Parietal lobe (tissue), 2 donors: ENCODE results near the gene HBA2. TPM values are rescaled to one million over a fixed set of nuclear protein-coding genes. Genes with fewer than 3 reads are reported as not detected.

Experiments
- small RNA-seq: library from RNA; depleted of rRNA; stranded (forward); fragments of <200 nt; gene quantifications from one replicate; pipeline ENCODE3, GENCODE V24; 2014; ENCODE audit warnings: low replicate concordance
- total RNA-seq: library from RNA; depleted of rRNA; stranded (reverse); fragments of >200 nt; gene quantifications from one replicate; pipeline ENCODE4 v1.2.3, GENCODE V29; 2014

HBA2 gene
- total RNA-seq = 363 TPM

GRCh38 chr16:172374-172941, at the start of gene HBA2:
Gene HBA2, plus strand, starts transcription at chr16:172876. Its CDS starts 37 bp downstream, at chr16:172913.

DNA sequence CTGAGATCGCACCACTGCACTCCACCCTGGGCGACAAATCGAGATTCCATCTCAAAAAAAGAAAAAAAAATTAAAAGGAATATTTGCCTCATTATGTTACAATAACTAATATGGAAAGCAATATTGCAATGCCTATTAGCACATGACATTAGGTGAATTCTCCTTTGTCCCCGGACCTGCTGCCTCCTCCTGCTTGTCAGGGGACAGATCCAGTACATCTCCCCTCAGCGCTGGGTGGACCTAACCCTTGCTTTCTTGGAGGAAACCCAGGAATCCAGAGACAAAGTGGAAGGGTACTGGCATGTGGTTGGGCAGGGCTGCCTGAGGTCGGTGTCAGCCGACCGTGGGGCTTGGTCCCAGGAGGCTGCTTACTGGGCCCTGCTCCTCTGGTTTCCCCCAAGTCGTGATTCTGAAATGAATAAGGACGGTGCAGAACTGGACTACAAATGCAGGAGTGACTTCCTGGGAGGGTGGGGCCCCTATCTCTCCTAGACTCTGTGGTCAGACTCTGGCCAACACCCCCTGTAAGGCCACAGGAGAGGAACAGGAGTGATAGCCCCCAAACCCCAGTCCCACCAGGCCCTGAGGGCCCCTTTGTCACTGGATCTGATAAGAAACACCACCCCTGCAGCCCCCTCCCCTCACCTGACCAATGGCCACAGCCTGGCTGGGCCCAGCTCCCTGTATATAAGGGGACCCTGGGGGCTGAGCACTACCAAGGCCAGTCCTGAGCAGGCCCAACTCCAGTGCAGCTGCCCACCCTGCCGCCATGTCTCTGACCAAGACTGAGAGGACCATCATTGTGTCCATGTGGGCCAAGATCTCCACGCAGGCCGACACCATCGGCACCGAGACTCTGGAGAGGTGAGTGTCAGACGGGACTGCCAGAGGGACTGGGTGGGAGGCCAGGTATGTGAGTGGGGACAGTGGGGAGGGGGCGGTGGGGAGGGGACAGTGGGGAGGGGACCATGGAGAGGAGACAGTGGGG, 20.2 kb upstream of the HBA2 start, which contains the start of gene HBZ:
TSS of gene HBZ (plus strand) at position 504 of the 988 bp plus-strand sequence. CDS start at position 770, 266 bp downstream.

GRCh38 chr16:165539-166374, 6.9 kb upstream of the HBA2 start, which contains the start of gene HBM:
Gene HBM, plus strand, starts transcription at chr16:165978. Its CDS starts 20 bp downstream, at chr16:165998.

DNA sequence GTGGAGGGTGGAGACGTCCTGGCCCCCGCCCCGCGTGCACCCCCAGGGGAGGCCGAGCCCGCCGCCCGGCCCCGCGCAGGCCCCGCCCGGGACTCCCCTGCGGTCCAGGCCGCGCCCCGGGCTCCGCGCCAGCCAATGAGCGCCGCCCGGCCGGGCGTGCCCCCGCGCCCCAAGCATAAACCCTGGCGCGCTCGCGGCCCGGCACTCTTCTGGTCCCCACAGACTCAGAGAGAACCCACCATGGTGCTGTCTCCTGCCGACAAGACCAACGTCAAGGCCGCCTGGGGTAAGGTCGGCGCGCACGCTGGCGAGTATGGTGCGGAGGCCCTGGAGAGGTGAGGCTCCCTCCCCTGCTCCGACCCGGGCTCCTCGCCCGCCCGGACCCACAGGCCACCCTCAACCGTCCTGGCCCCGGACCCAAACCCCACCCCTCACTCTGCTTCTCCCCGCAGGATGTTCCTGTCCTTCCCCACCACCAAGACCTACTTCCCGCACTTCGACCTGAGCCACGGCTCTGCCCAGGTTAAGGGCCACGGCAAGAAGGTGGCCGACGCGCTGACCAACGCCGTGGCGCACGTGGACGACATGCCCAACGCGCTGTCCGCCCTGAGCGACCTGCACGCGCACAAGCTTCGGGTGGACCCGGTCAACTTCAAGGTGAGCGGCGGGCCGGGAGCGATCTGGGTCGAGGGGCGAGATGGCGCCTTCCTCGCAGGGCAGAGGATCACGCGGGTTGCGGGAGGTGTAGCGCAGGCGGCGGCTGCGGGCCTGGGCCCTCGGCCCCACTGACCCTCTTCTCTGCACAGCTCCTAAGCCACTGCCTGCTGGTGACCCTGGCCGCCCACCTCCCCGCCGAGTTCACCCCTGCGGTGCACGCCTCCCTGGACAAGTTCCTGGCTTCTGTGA, 4.1 kb downstream of the HBA2 start, which contains the start of gene HBA1:
TSS of gene HBA1 (plus strand) at position 204 of the 906 bp plus-strand sequence. CDS start at position 241, 37 bp downstream.

DNA sequence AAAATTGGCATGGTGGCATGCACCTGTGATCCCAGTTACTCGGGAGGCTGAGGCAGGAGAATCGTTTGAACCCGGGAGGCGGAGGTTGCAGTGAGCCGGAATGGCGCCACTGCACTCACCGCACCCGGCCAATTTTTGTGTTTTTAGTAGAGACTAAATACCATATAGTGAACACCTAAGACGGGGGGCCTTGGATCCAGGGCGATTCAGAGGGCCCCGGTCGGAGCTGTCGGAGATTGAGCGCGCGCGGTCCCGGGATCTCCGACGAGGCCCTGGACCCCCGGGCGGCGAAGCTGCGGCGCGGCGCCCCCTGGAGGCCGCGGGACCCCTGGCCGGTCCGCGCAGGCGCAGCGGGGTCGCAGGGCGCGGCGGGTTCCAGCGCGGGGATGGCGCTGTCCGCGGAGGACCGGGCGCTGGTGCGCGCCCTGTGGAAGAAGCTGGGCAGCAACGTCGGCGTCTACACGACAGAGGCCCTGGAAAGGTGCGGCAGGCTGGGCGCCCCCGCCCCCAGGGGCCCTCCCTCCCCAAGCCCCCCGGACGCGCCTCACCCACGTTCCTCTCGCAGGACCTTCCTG, 7.5 kb downstream of the HBA2 start, which contains the start of gene HBQ1:
TSS of gene HBQ1 (plus strand) at position 359 of the 575 bp plus-strand sequence. CDS start at position 387, 28 bp downstream.

Small RNAs within 50 kb of the gene (small RNA-seq; reads per million reads assigned to genes)
- not detected for gene RF00019

Other genes starting within 250 kb of the HBA2 start
- 3.8 TPM for gene POLR3K, start 119.3 kb upstream of the HBA2 start, total RNA-seq
- 13.8 TPM for gene SNRNP25, start 119.0 kb upstream of the HBA2 start, total RNA-seq
- 1.6 TPM for gene RHBDF1, start 100.2 kb upstream of the HBA2 start, total RNA-seq
- 33.8 TPM for gene MPG, start 94.7 kb upstream of the HBA2 start, total RNA-seq
- 21.6 TPM for gene NPRL3, start 34.2 kb upstream of the HBA2 start, total RNA-seq
- not detected for gene HBZ, start 20.2 kb upstream of the HBA2 start, total RNA-seq
- gene HBM, start 6.9 kb upstream of the HBA2 start, total RNA-seq = 7.8 TPM
- gene HBA1, start 3.8 kb downstream of the HBA2 start, total RNA-seq = 263 TPM
- gene HBQ1, start 7.6 kb downstream of the HBA2 start, total RNA-seq = 4.1 TPM
- 216 TPM for gene LUC7L, start 56.6 kb downstream of the HBA2 start, total RNA-seq
- 22.5 TPM for gene FAM234A, start 61.9 kb downstream of the HBA2 start, total RNA-seq
- gene RGS11, start 103.1 kb downstream of the HBA2 start, total RNA-seq = 21.0 TPM
- gene ARHGDIG, start 107.7 kb downstream of the HBA2 start, total RNA-seq = 60.1 TPM
- 30.0 TPM for gene PDIA2, start 110.3 kb downstream of the HBA2 start, total RNA-seq
- 27.2 TPM for gene AXIN1, start 179.8 kb downstream of the HBA2 start, total RNA-seq
- gene MRPL28, start 197.7 kb downstream of the HBA2 start, total RNA-seq = 26.6 TPM
- 25.4 TPM for gene PGAP6, start 209.1 kb downstream of the HBA2 start, total RNA-seq
- gene NME4, start 224.3 kb downstream of the HBA2 start, total RNA-seq = 25.7 TPM
- 12.5 TPM for gene DECR2, start 229.0 kb downstream of the HBA2 start, total RNA-seq